K562 (cell line): Measurements from ENCODE around the gene GAS2L1. TPM values are rescaled to one million over a fixed set of nuclear protein-coding genes. Genes with fewer than 3 reads are reported as not detected.

Experiments
- ATAC-seq: fragments of 200-7000 bp; cut with Tn5 transposase; 3 replicates; pipeline ENCODE4 v1.9.1; 2020; ENCODE audit warnings: moderate library complexity
- BruUV-seq: library from RNA; stranded (reverse); fragments of 400-500 nt; replicated peaks from 2 replicates; lab custom pipeline; 2021; lab: Mats Ljungman, UMichigan
- CTCF ChIA-PET: fragments of 300-600 bp; formaldehyde crosslinking; extraction: SDS; loops from one replicate; lab custom pipeline; 2021; ENCODE audit warnings: low intra/inter-chr PET ratio; lab: Yijun Ruan, JAX
- POLR2A ChIA-PET: fragments of 300-600, 350-650 bp; sonication (Branson Sonifier 250); formaldehyde crosslinking; extraction: SDS; loops from one replicate; lab custom pipeline; 2021; ENCODE audit warnings: antibody characterized with exemption, inconsistent platforms; lab: Yijun Ruan, JAX
- DNase-seq, 4 experiments: peaks; one replicate each; pipeline versions ENCODE4 v3.0.0 to v3.0.0-alpha.2; 2011 to 2018; ENCODE audit warnings: low spot score in 3 of 4, mixed read lengths in 3 of 4; ENCODE audit errors: extremely low read depth in 1 of 4
- FAIRE-seq: peaks from 2 replicates; lab custom pipeline; 2011; peaks lifted over from hg19 to GRCh38; lab: Jason Lieb, UNC
- H2AFZ ChIP-seq: 2 replicates; pipeline ENCODE4 v1.6.0; 2011; ENCODE audit warnings: low read depth, low read length, control low read depth, inconsistent platforms
- H3K27ac ChIP-seq: fragments of 200-600 bp; 3 replicates; pipeline ENCODE4 v1.8.0; 2011; ENCODE audit warnings: low read depth, mild to moderate bottlenecking, control low read depth, inconsistent platforms, low read length, moderate library complexity, mixed read lengths; ENCODE audit errors: extremely low read depth
- H3K27me3 ChIP-seq, 2 experiments: fragments of 300-600 bp in 1 of 2; 2 replicates in 1 of 2; 3 replicates in 1 of 2; pipeline versions ENCODE4 v1.6.0 to v1.8.0; 2011; ENCODE audit warnings: inconsistent platforms in 2 of 2, low read length in 2 of 2, mild to moderate bottlenecking in 1 of 2, mixed read lengths in 1 of 2, moderate library complexity in 1 of 2; ENCODE audit not compliant: control insufficient read depth in 2 of 2, insufficient read depth in 2 of 2
- H3K36me3 ChIP-seq: fragments of 300-600 bp; 3 replicates; pipeline ENCODE4 v1.8.0; 2011; ENCODE audit warnings: mild to moderate bottlenecking, low read length, inconsistent platforms; ENCODE audit not compliant: control insufficient read depth, insufficient read depth
- H3K4me1 ChIP-seq, 2 experiments: fragments of 200-600 bp in 1 of 2; replicated peaks in 1 of 2; 2 replicates in 1 of 2; 3 replicates in 1 of 2; pipeline versions ENCODE4 v1.5.1 to v1.8.0; 2011; ENCODE audit warnings: inconsistent platforms in 2 of 2, low read length in 2 of 2, mild to moderate bottlenecking in 1 of 2, mixed read lengths in 1 of 2, moderate library complexity in 1 of 2; ENCODE audit not compliant: control insufficient read depth in 2 of 2, insufficient read depth in 2 of 2
- H3K4me2 ChIP-seq: 2 replicates; pipeline ENCODE4 v1.6.1; 2011; ENCODE audit warnings: low read length, control low read depth, inconsistent platforms, mixed read lengths; ENCODE audit not compliant: insufficient read depth
- H3K4me3 ChIP-seq: fragments of 200-600 bp; sonication (generic), shearing (Covaris generic); 2 replicates; pipeline ENCODE4 v1.5.1; 2016; ENCODE audit warnings: control low read depth, inconsistent platforms
- H3K79me2 ChIP-seq: fragments of 200-600 bp; 3 replicates; pipeline ENCODE4 v1.8.0; 2011; ENCODE audit warnings: low read length, inconsistent platforms; ENCODE audit not compliant: control insufficient read depth, insufficient read depth
- H3K9ac ChIP-seq, 2 experiments: 2 replicates each; pipeline versions ENCODE4 v1.6.0 to v1.6.1; 2011; ENCODE audit warnings: low read depth in 2 of 2, low read length in 2 of 2, control low read depth in 1 of 2, inconsistent platforms in 1 of 2, mild to moderate bottlenecking in 1 of 2, mixed read lengths in 1 of 2; ENCODE audit not compliant: insufficient read depth in 1 of 2
- H3K9me1 ChIP-seq: one replicate; pipeline ENCODE4 v1.6.0; 2011; ENCODE audit warnings: inconsistent platforms, mild to moderate bottlenecking, low read length, moderate library complexity; ENCODE audit not compliant: control insufficient read depth, insufficient read depth
- H3K9me3 ChIP-seq: replicated peaks from 2 replicates; pipeline ENCODE4 v1.5.1; 2011; ENCODE audit warnings: low read depth, low read length, inconsistent platforms; ENCODE audit not compliant: control insufficient read depth, insufficient read depth
- H4K20me1 ChIP-seq: replicated peaks from 2 replicates; pipeline ENCODE4 v1.6.1; 2011; ENCODE audit warnings: low read length, inconsistent platforms, mixed read lengths; ENCODE audit not compliant: control insufficient read depth, insufficient read depth
- CBFA2T3 ChIP-seq: fragments of 450-650 bp; IDR thresholded peaks from 2 replicates; pipeline ENCODE4 v1.6.1; 2017
- EHMT2 ChIP-seq: fragments of 450-650 bp; IDR thresholded peaks from 2 replicates; pipeline ENCODE4 v1.6.1; 2018; ENCODE audit warnings: antibody characterized with exemption
- FOXM1 ChIP-seq, 2 experiments: fragments of 450-650 bp in 1 of 2; sonication (generic) in 1 of 2; formaldehyde crosslinking in 1 of 2; IDR thresholded peaks; 2 replicates each; pipeline versions ENCODE4 v1.6.1 to v1.9.0; 2017 to 2022; ENCODE audit warnings: low read depth in 2 of 2, mild to moderate bottlenecking in 2 of 2, missing genetic modification reagents in 1 of 2, moderate library complexity in 1 of 2
- ILK ChIP-seq: fragments of 450-650 bp; IDR thresholded peaks from 2 replicates; pipeline ENCODE4 v1.6.1; 2016; ENCODE audit warnings: missing genetic modification characterization, low read depth, mild to moderate bottlenecking, missing compliant biosample characterization, moderate library complexity, borderline replicate concordance
- LCOR ChIP-seq: sonication (generic); formaldehyde crosslinking; IDR thresholded peaks from 2 replicates; pipeline ENCODE4 v1.8.0; 2022; ENCODE audit warnings: mild to moderate bottlenecking, missing genetic modification reagents
- SNAPC5 ChIP-seq: fragments of 250-450 bp; sonication (Bioruptor Pico); IDR thresholded peaks from 2 replicates; pipeline ENCODE4 v1.8.0; 2021; ENCODE audit warnings: moderate library complexity, mild to moderate bottlenecking, inconsistent platforms
- SRF ChIP-seq, 2 experiments: fragments of 250-450, 450-650 bp in 1 of 2; sonication (Bioruptor Pico) in 1 of 2; sonication (generic) in 1 of 2; formaldehyde crosslinking; IDR thresholded peaks; 2 replicates each; pipeline versions ENCODE4 v1.5.0 to v1.5.1; 2020 to 2022; ENCODE audit warnings: mild to moderate bottlenecking in 1 of 2, missing genetic modification reagents in 1 of 2
- ZFP30 ChIP-seq: fragments of 250-450 bp; sonication (Bioruptor Pico); IDR thresholded peaks from 2 replicates; pipeline ENCODE4 v1.8.0; 2022; ENCODE audit warnings: moderate library complexity, mild to moderate bottlenecking, inconsistent platforms, borderline replicate concordance
- ZNF277 ChIP-seq: fragments of 250-450 bp; sonication (Bioruptor Pico); IDR thresholded peaks from 2 replicates; pipeline ENCODE4 v1.8.0; 2022; ENCODE audit warnings: inconsistent platforms, mild to moderate bottlenecking, moderate library complexity, borderline replicate concordance
- ZNF316 ChIP-seq: fragments of 450-650 bp; IDR thresholded peaks from 2 replicates; pipeline ENCODE4 v1.6.1; 2016
- ZNF695 ChIP-seq: fragments of 450-650 bp; formaldehyde crosslinking; IDR thresholded peaks from 2 replicates; pipeline ENCODE4 v1.4.0; 2020; ENCODE audit warnings: mild to moderate bottlenecking, moderate library complexity
- ZNF707 ChIP-seq: fragments of 250-450 bp; sonication (Bioruptor Pico); conservative IDR thresholded peaks from 2 replicates; pipeline ENCODE4 v1.8.0; 2022; ENCODE audit warnings: inconsistent platforms, mild to moderate bottlenecking, moderate library complexity
- WGBS: fragments of 100-300 bp; shearing (Covaris generic); methylation state at CpG from one replicate; pipeline ENCODE4 v1.1.6; 2016; ENCODE audit warnings: low coverage, mixed read lengths; ENCODE audit not compliant: insufficient coverage; ENCODE audit errors: missing lambda C conversion rate; 5-methylcytosine and 5-hydroxymethylcytosine counted together
- in situ Hi-C: fragments of 300-500 bp; cut with MboI; formaldehyde crosslinking; loops from 4 replicates; pipeline ENCODE4 v1.15.0; 2018; ENCODE audit warnings: inconsistent platforms, mixed read lengths
- intact Hi-C: fragments of 100-400 bp; cut with micrococcal nuclease; formaldehyde crosslinking; loops from 2 replicates; pipeline ENCODE4 v1.14.2; 2022
- polyA plus RNA-seq, 8 experiments: library from polyadenylated mRNA; depleted of rRNA in 4 of 8; stranded (reverse) in 5 of 8; unstranded in 3 of 8; fragments of >200 nt; fragmentation: Nextera tagmentation in 2 of 8; fragmentation: Illumina TruSeq in 1 of 8; extraction: Ambion mirVana in 2 of 8; extraction: Trizol in 1 of 8; gene quantifications; 2 replicates each; pipeline versions ENCODE4 v1.2.1 to v1.2.3, GENCODE V29; 2011 to 2014; ENCODE audit warnings: inconsistent platforms in 1 of 8, missing spikeins in 1 of 8
- total RNA-seq, 7 experiments: library from RNA; depleted of rRNA in 6 of 7; stranded (reverse); fragments of >200 nt in 6 of 7; fragmentation: Illumina TruSeq in 2 of 7; extraction: Trizol in 2 of 7; gene quantifications; 2 replicates each; pipeline versions ENCODE4 v1.2.1 to v1.2.3, GENCODE V29; 2011 to 2021; ENCODE audit warnings: low replicate concordance in 1 of 7

The GAS2L1 gene
- total and polyA plus RNA-seq, 9 of the 15 experiments (the other 6 are each of a cell fraction or from before 2014, with no cell fraction given): 0.56 to 19.7 (median 3.2) TPM

- BruUV-seq: no TSS peak
- H2AFZ ChIP-seq: no peak overlapping the region
- H3K36me3 ChIP-seq: peaks cover 35% of the 10 kb centered on the region; the same call in 2 of the 3 replicates
- no peak overlapping the region for H3K4me2 ChIP-seq
- H3K9me1 ChIP-seq: no peaks in the 10 kb centered on the region
- 81% methylated on average over 7 of the region's 15 CpGs for WGBS
- ChIA-PET POLR2A (interaction anchor here (0.6 to 1.1 kb wide), 2 partner anchors 9 to 277 kb away, joined by 3 read pairs; no protein-coding TSS in a partner anchor), CTCF (no interaction called here)
- intact Hi-C loops (no loop called here), in situ Hi-C loops (no loop called here)
- DNase-seq: no peak
- no peaks in the 10 kb centered on the region for H4K20me1 ChIP-seq
- no peak overlapping the region for H3K4me3 ChIP-seq
- H3K9ac ChIP-seq: no peak overlapping the region
- no peak for FAIRE-seq
- H3K27me3 ChIP-seq: no peaks in the 10 kb centered on the region
- no peaks in the 10 kb centered on the region for H3K79me2 ChIP-seq
- no peak for ATAC-seq
- no peak overlapping the region for H3K27ac ChIP-seq
- TF ChIP-seq FOXM1 (IDR thresholded peaks at IDR 0.05; ENCODE audit: low read depth): no peak
- TF ChIP-seq FOXM1 (CRISPR knock-in tag; IDR thresholded peaks at IDR 0.05; ENCODE audit: low read depth): no peak
- no peak for TF ChIP-seq ZFP30 (CRISPR knock-in tag)
- no peak for TF ChIP-seq EHMT2
- no peak for TF ChIP-seq ZNF316
- H3K9me3 ChIP-seq: no peaks in the 10 kb centered on the region
- H3K4me1 ChIP-seq: peaks cover 0 to 10% of the 10 kb centered on the region in 2 experiments; a peak in 2 of 5 replicates
Measured at GRCh38 chr22:29327089-29327764, 20.8 kb downstream of the GAS2L1 start.

- Histone ChIP-seq H3K27me3 (no peaks in the 10 kb centered on the region), H3K36me3 (peaks cover 35% of the 10 kb centered on the region; the same call in 2 of the 3 replicates), H4K20me1 (no peaks in the 10 kb centered on the region), H3K9ac (no peak overlapping the region; a peak in 1 of 4 replicates), H3K4me3 (no peak overlapping the region), H3K79me2 (no peaks in the 10 kb centered on the region), H3K4me2 (no peak overlapping the region), H2AFZ (no peak overlapping the region), H3K9me3 (no peaks in the 10 kb centered on the region), H3K9me1 (no peaks in the 10 kb centered on the region), H3K4me1 (peaks cover 0 to 10% of the 10 kb centered on the region in 2 experiments; a peak in 2 of 5 replicates), H3K27ac (no peak overlapping the region)
- ATAC-seq: no peak
- CTCF ChIA-PET: no interaction called here
- in situ Hi-C loops (no loop called here), intact Hi-C loops (no loop called here)
- no peak for FAIRE-seq
- no peak for DNase-seq
- TF ChIP-seq ILK (tag) (no peak), LCOR (no peak), ZNF695 (no peak), SRF (CRISPR knock-in tag; IDR thresholded peaks at IDR 0.05) (no peak), CBFA2T3 (no peak), SNAPC5 (CRISPR knock-in tag) (no peak), ZNF707 (CRISPR knock-in tag) (no peak), ZNF277 (CRISPR knock-in tag) (no peak)
- 74% methylated on average over 4 of the region's 5 CpGs for WGBS
- POLR2A ChIA-PET: no interaction called here
- BruUV-seq: TSS peak; percentile 62
Measured at GRCh38 chr22:29328055-29328454, 21.6 kb downstream of the GAS2L1 start.
